SKM-1 (cell line): Measurements from ENCODE around the gene SPOCK3.

Experiments used
- DNase-seq: peaks from one replicate; lab custom pipeline; 2025; ENCODE audit not compliant: unreplicated experiment; lab: John Stamatoyannopoulos, UW

The SPOCK3 gene

GRCh38 chr4:167041524-167041923 lies 192.8 kb downstream of the SPOCK3 start:
- DNase-seq = no peak

- no peak for DNase-seq
These were observed 198.9 kb downstream of the SPOCK3 start for GRCh38 chr4:167035390-167035789.

GRCh38 chr4:167034983-167035382 lies 199.3 kb downstream of the SPOCK3 start:
- DNase-seq = no peak

GRCh38 chr4:167032871-167033270 lies 201.4 kb downstream of the SPOCK3 start:
- DNase-seq = no peak

GRCh38 chr4:167031534-167032156 lies 202.6 kb downstream of the SPOCK3 start:
- no peak for DNase-seq

GRCh38 chr4:167028976-167029375 lies 205.3 kb downstream of the SPOCK3 start:
- DNase-seq = no peak

GRCh38 chr4:167025670-167026069 lies 208.6 kb downstream of the SPOCK3 start:
- no peak for DNase-seq

- DNase-seq = no peak
These were observed 210.8 kb downstream of the SPOCK3 start for GRCh38 chr4:167023364-167023925.

- peak; percentile 11 for DNase-seq
These were observed 212.6 kb downstream of the SPOCK3 start for GRCh38 chr4:167021545-167022155.

GRCh38 chr4:167020410-167020809 lies 213.9 kb downstream of the SPOCK3 start:
- DNase-seq = no peak

- DNase-seq = no peak
These were observed 219.3 kb downstream of the SPOCK3 start for GRCh38 chr4:167014944-167015343.

- no peak for DNase-seq
These were observed 231.0 kb downstream of the SPOCK3 start for GRCh38 chr4:167003326-167003725.

GRCh38 chr4:167000141-167000852 lies 234.0 kb downstream of the SPOCK3 start:
- DNase-seq = no peak

- DNase-seq = no peak
These were observed 238.1 kb downstream of the SPOCK3 start for GRCh38 chr4:166996216-166996615.

GRCh38 chr4:166994686-166995085 lies 239.6 kb downstream of the SPOCK3 start:
- no peak for DNase-seq

- DNase-seq = no peak
These were observed 243.2 kb downstream of the SPOCK3 start for GRCh38 chr4:166991006-166991561.

GRCh38 chr4:166989886-166990285 lies 244.4 kb downstream of the SPOCK3 start:
- no peak for DNase-seq

- no peak for DNase-seq
These were observed 247.3 kb downstream of the SPOCK3 start for GRCh38 chr4:166987026-166987425.

GRCh38 chr4:166981847-166982246 lies 252.4 kb downstream of the SPOCK3 start:
- DNase-seq = no peak

GRCh38 chr4:166980419-166980818 lies 253.9 kb downstream of the SPOCK3 start:
- DNase-seq = no peak

GRCh38 chr4:166977596-166977995 lies 256.7 kb downstream of the SPOCK3 start:
- no peak for DNase-seq

- no peak for DNase-seq
These were observed 262.2 kb downstream of the SPOCK3 start for GRCh38 chr4:166972071-166972470.
